HepG2 (cell line): ENCODE measurements around the gene GDPD4. TPM values are rescaled to one million over a fixed set of nuclear protein-coding genes. Genes with fewer than 3 reads are reported as not detected.

ENCODE experiments used
- ARNT ChIP-seq: fragments of 450-650 bp; IDR thresholded peaks from 2 replicates; pipeline ENCODE4 v1.6.1; 2017
- CBX5 ChIP-seq: sonication (generic); formaldehyde crosslinking; IDR thresholded peaks from 2 replicates; pipeline ENCODE4 v1.4.0; 2020; ENCODE audit warnings: missing genetic modification reagents, borderline replicate concordance
- CCDC6 ChIP-seq: sonication (generic); formaldehyde crosslinking; IDR thresholded peaks from 2 replicates; pipeline ENCODE4 v1.8.1; 2022; ENCODE audit warnings: mild to moderate bottlenecking, missing genetic modification reagents, moderate library complexity
- ELF4 ChIP-seq: sonication (generic); formaldehyde crosslinking; IDR thresholded peaks from 2 replicates; pipeline ENCODE4 v1.5.0; 2020; ENCODE audit warnings: missing genetic modification reagents, mild to moderate bottlenecking, moderate library complexity, borderline replicate concordance
- FOSL2 ChIP-seq: sonication (generic); formaldehyde crosslinking; IDR thresholded peaks from 2 replicates; pipeline ENCODE4 v1.4.0; 2020; ENCODE audit warnings: missing genetic modification reagents
- HDAC6 ChIP-seq: fragments of 200-600 bp; sonication (generic); IDR thresholded peaks from 2 replicates; pipeline ENCODE4 v1.7.0; 2017; ENCODE audit warnings: mild to moderate bottlenecking, antibody characterized with exemption, low read length, low read depth
- MEIS1 ChIP-seq: sonication (generic); formaldehyde crosslinking; IDR thresholded peaks from 2 replicates; pipeline ENCODE4 v1.9.0; 2021; ENCODE audit warnings: mild to moderate bottlenecking, missing genetic modification reagents, moderate library complexity, borderline replicate concordance
- NFKB2 ChIP-seq: sonication (generic); formaldehyde crosslinking; IDR thresholded peaks from 2 replicates; pipeline ENCODE4 v1.4.0; 2020; ENCODE audit warnings: missing genetic modification reagents, borderline replicate concordance
- PHF20 ChIP-seq: sonication (generic); formaldehyde crosslinking; IDR thresholded peaks from 2 replicates; pipeline ENCODE4 v1.5.0; 2020; ENCODE audit warnings: mild to moderate bottlenecking, missing genetic modification reagents
- PTBP1 ChIP-seq: fragments of 200-400 bp; formaldehyde crosslinking; IDR thresholded peaks from 2 replicates; pipeline ENCODE4 v1.6.1; 2018; ENCODE audit warnings: low read length, low read depth; ENCODE audit not compliant: poor library complexity, severe bottlenecking
- TAF1 ChIP-seq: sonication (generic); formaldehyde crosslinking; IDR thresholded peaks from 2 replicates; pipeline ENCODE4 v1.4.0; 2020; ENCODE audit warnings: missing genetic modification reagents
- TBX2 ChIP-seq: sonication (generic); formaldehyde crosslinking; IDR thresholded peaks from 2 replicates; pipeline ENCODE4 v1.5.0; 2020; ENCODE audit warnings: missing genetic modification reagents, mild to moderate bottlenecking, borderline replicate concordance
- ZBTB38 ChIP-seq: sonication (generic); formaldehyde crosslinking; IDR thresholded peaks from 2 replicates; pipeline ENCODE4 v1.5.1; 2020; ENCODE audit warnings: mild to moderate bottlenecking, missing genetic modification reagents
- ZBTB7B ChIP-seq: sonication (generic); formaldehyde crosslinking; IDR thresholded peaks from 2 replicates; pipeline ENCODE4 v1.4.0; 2020; ENCODE audit warnings: missing genetic modification reagents
- ZC3H4 ChIP-seq: sonication (generic); formaldehyde crosslinking; IDR thresholded peaks from 2 replicates; pipeline ENCODE4 v1.4.0; 2020; ENCODE audit warnings: missing genetic modification reagents, borderline replicate concordance
- ZFP36L1 ChIP-seq: sonication (generic); formaldehyde crosslinking; IDR thresholded peaks from 2 replicates; pipeline ENCODE4 v1.8.0; 2022; ENCODE audit warnings: mild to moderate bottlenecking, missing genetic modification reagents, moderate library complexity
- ZNF274 ChIP-seq: sonication (generic); formaldehyde crosslinking; IDR thresholded peaks from 2 replicates; pipeline ENCODE4 v1.5.1; 2020; ENCODE audit warnings: mild to moderate bottlenecking, missing genetic modification reagents
- ZNF484 ChIP-seq: sonication (generic); formaldehyde crosslinking; IDR thresholded peaks from 2 replicates; pipeline ENCODE4 v1.5.1; 2020; ENCODE audit warnings: mild to moderate bottlenecking, low read depth, missing genetic modification reagents, borderline replicate concordance
- ZNF7 ChIP-seq: IDR thresholded peaks from 2 replicates; pipeline ENCODE4 v1.6.1; 2016; ENCODE audit warnings: missing biosample characterization, missing genetic modification reagents
- ZNF768 ChIP-seq: sonication (generic); formaldehyde crosslinking; IDR thresholded peaks from 2 replicates; pipeline ENCODE4 v1.4.0; 2020; ENCODE audit warnings: missing genetic modification reagents
- polyA plus RNA-seq, 8 experiments: library from polyadenylated mRNA; depleted of rRNA in 3 of 8; stranded (reverse) in 7 of 8; unstranded in 1 of 8; fragments of >200 nt; fragmentation: Illumina TruSeq in 4 of 8; extraction: Trizol in 4 of 8; gene quantifications; 2 replicates each; pipeline versions ENCODE4 v1.2.1 to v1.2.3, GENCODE V29; 2011 to 2016; ENCODE audit warnings: low read depth in 4 of 8, missing spikeins in 1 of 8, mixed read lengths in 1 of 8; ENCODE audit not compliant: insufficient read depth in 1 of 8
- total RNA-seq, 5 experiments: library from RNA; depleted of rRNA; stranded (reverse); fragments of >200 nt; fragmentation: Illumina TruSeq; extraction: Trizol; gene quantifications; 2 replicates each; pipeline ENCODE4 v1.2.3, GENCODE V29; 2016; ENCODE audit warnings: low read depth in 1 of 5
- TF ChIP-seq, protein P1 (sequence below): sonication (generic); formaldehyde crosslinking; IDR thresholded peaks from 2 replicates; pipeline ENCODE4 v1.4.0; 2020; ENCODE audit warnings: missing genetic modification reagents
- TF ChIP-seq, protein P2 (sequence below): sonication (generic); formaldehyde crosslinking; IDR thresholded peaks from 2 replicates; pipeline ENCODE4 v1.5.0; 2020; ENCODE audit warnings: mild to moderate bottlenecking, missing genetic modification reagents
- TF ChIP-seq, protein P3 (sequence below): sonication (generic); formaldehyde crosslinking; IDR thresholded peaks from 2 replicates; pipeline ENCODE4 v1.5.1; 2020; ENCODE audit warnings: missing genetic modification reagents, mild to moderate bottlenecking, borderline replicate concordance
- TF ChIP-seq, protein P4 (sequence below): sonication (generic); formaldehyde crosslinking; IDR thresholded peaks from 2 replicates; pipeline ENCODE4 v1.5.1; 2020; ENCODE audit warnings: missing genetic modification reagents, mild to moderate bottlenecking, borderline replicate concordance

Gene GDPD4
- total and polyA plus RNA-seq, 2 of the 13 experiments (the other 11 are each of a cell fraction or from before 2014, with no cell fraction given) = not detected

DNA sequence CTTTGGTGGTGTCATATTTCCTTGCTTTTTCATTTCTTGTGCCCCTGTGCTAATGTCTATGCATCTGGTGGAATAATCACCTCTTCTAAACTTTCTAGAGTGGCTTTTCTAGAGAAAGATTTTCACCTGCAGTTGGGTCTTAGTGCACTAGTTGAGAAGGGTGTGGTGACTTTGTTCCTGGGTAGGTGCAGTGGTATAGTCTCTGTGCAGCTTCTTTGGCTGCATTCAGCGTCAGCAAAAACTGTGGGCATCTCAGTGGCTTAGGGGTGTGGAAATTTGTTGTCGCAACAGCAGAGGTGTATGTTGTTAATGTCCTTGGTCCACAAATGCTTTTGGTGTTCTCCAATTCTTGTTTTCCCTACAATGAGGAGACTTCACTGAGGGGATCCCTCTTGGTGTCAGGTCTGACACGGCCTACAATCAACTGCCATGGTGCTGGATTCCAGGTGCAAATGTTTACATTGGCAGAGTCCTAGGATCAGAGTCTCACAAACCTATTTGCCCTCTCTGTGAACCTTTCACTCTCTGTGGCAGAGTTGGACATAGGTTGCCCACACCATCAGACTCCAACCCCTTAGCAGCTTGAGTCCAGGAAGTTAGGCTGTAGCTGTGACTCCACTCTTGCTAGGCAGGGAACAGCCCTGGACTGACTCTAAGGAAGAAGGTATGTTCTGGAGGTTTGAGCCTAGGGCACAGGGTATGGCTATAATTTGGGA, 48.8 kb downstream of the GDPD4 start (continued):
- TF ChIP-seq ZNF274 (no peak), ELF4 (CRISPR knock-in tag) (peak; percentile 66; the same call in 1 of the 2 replicates), ZBTB38 (CRISPR knock-in tag) (0 out of 2 replicates have a peak, but pooled peaks have one; percentile 15), TBX2 (peak; percentile 82), ZBTB7B (CRISPR knock-in tag) (no peak), ZC3H4 (CRISPR knock-in tag) (no peak), MEIS1 (CRISPR knock-in tag) (no peak), TAF1 (CRISPR knock-in tag) (no peak), CCDC6 (CRISPR knock-in tag) (no peak), FOSL2 (CRISPR knock-in tag) (no peak), NFKB2 (CRISPR knock-in tag) (no peak), HDAC6 (no peak), ZNF484 (CRISPR knock-in tag) (no peak), PTBP1 (no peak), ARNT (no peak), ZNF768 (CRISPR knock-in tag) (no peak), ZFP36L1 (CRISPR knock-in tag) (no peak), CBX5 (CRISPR knock-in tag) (no peak), ZNF7 (no peak), PHF20 (CRISPR knock-in tag) (no peak)
- TF ChIP-seq, protein P1, sequence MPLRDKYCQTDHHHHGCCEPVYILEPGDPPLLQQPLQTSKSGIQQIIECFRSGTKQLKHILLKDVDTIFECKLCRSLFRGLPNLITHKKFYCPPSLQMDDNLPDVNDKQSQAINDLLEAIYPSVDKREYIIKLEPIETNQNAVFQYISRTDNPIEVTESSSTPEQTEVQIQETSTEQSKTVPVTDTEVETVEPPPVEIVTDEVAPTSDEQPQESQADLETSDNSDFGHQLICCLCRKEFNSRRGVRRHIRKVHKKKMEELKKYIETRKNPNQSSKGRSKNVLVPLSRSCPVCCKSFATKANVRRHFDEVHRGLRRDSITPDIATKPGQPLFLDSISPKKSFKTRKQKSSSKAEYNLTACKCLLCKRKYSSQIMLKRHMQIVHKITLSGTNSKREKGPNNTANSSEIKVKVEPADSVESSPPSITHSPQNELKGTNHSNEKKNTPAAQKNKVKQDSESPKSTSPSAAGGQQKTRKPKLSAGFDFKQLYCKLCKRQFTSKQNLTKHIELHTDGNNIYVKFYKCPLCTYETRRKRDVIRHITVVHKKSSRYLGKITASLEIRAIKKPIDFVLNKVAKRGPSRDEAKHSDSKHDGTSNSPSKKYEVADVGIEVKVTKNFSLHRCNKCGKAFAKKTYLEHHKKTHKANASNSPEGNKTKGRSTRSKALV = no peak
- TF ChIP-seq, protein P2, sequence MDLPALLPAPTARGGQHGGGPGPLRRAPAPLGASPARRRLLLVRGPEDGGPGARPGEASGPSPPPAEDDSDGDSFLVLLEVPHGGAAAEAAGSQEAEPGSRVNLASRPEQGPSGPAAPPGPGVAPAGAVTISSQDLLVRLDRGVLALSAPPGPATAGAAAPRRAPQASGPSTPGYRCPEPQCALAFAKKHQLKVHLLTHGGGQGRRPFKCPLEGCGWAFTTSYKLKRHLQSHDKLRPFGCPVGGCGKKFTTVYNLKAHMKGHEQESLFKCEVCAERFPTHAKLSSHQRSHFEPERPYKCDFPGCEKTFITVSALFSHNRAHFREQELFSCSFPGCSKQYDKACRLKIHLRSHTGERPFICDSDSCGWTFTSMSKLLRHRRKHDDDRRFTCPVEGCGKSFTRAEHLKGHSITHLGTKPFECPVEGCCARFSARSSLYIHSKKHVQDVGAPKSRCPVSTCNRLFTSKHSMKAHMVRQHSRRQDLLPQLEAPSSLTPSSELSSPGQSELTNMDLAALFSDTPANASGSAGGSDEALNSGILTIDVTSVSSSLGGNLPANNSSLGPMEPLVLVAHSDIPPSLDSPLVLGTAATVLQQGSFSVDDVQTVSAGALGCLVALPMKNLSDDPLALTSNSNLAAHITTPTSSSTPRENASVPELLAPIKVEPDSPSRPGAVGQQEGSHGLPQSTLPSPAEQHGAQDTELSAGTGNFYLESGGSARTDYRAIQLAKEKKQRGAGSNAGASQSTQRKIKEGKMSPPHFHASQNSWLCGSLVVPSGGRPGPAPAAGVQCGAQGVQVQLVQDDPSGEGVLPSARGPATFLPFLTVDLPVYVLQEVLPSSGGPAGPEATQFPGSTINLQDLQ (CRISPR knock-in tag) = no peak
- TF ChIP-seq, protein P3, sequence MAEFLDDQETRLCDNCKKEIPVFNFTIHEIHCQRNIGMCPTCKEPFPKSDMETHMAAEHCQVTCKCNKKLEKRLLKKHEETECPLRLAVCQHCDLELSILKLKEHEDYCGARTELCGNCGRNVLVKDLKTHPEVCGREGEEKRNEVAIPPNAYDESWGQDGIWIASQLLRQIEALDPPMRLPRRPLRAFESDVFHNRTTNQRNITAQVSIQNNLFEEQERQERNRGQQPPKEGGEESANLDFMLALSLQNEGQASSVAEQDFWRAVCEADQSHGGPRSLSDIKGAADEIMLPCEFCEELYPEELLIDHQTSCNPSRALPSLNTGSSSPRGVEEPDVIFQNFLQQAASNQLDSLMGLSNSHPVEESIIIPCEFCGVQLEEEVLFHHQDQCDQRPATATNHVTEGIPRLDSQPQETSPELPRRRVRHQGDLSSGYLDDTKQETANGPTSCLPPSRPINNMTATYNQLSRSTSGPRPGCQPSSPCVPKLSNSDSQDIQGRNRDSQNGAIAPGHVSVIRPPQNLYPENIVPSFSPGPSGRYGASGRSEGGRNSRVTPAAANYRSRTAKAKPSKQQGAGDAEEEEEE (CRISPR knock-in tag) = no peak
- TF ChIP-seq, protein P4, sequence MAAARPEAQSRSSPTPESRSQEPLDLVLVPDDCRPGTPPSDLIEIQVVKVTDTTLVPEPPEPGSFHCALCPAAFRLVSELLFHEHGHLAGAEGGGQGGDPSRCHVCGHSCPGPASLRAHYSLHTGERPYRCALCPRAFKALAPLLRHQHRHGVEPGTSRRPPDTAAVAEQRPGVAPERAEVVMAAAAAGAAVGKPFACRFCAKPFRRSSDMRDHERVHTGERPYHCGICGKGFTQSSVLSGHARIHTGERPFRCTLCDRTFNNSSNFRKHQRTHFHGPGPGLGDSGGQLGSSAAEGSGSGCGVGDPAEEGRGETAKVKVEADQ (CRISPR knock-in tag) = no peak
